Liver (tissue), 9 donors: ENCODE results near the gene GOLGA6L7. TPM values are rescaled to one million over a fixed set of nuclear protein-coding genes. Genes with fewer than 3 reads are reported as not detected.

Experiments
- DNase-seq: peaks from one replicate; pipeline ENCODE4 v3.0.0-alpha.2; 2017; ENCODE audit warnings: low spot score
- H3K27ac ChIP-seq, 2 donors: one replicate each; pipeline ENCODE4 v1.7.0; 2013; ENCODE audit warnings: inconsistent platforms in 2 of 2, low read length in 2 of 2, control low read depth in 1 of 2, low read depth in 1 of 2, mild to moderate bottlenecking in 1 of 2
- H3K27me3 ChIP-seq, 4 donors: one replicate each; pipeline versions ENCODE4 v1.6.1 to v1.7.0; 2013; ENCODE audit warnings: low read length in 3 of 4, inconsistent platforms in 1 of 4, mild to moderate bottlenecking in 1 of 4, moderate library complexity in 1 of 4; ENCODE audit not compliant: control insufficient read depth in 4 of 4, insufficient read depth in 4 of 4
- H3K36me3 ChIP-seq, 4 donors: one replicate each; pipeline versions ENCODE4 v1.6.1 to v1.7.0; 2013; ENCODE audit warnings: low read length in 3 of 4, mild to moderate bottlenecking in 3 of 4, low read depth in 1 of 4, moderate library complexity in 1 of 4; ENCODE audit not compliant: control insufficient read depth in 4 of 4, insufficient read depth in 3 of 4
- H3K4me1 ChIP-seq, 4 donors: one replicate each; pipeline versions ENCODE4 v1.6.1 to v1.7.0; 2013; ENCODE audit warnings: low read length in 3 of 4, mild to moderate bottlenecking in 3 of 4, moderate library complexity in 1 of 4; ENCODE audit not compliant: control insufficient read depth in 4 of 4, insufficient read depth in 4 of 4
- H3K4me3 ChIP-seq, 3 donors: one replicate each; pipeline versions ENCODE4 v1.6.1 to v1.7.0; 2013; ENCODE audit warnings: low read length in 3 of 3, control low read depth in 1 of 3, low read depth in 1 of 3, mild to moderate bottlenecking in 1 of 3
- H3K9ac ChIP-seq, 2 donors: one replicate each; pipeline ENCODE4 v1.7.0; 2013; ENCODE audit warnings: low read length in 2 of 2, mild to moderate bottlenecking in 2 of 2, moderate library complexity in 2 of 2, control low read depth in 1 of 2, low read depth in 1 of 2
- H3K9me3 ChIP-seq, 4 donors: one replicate each; pipeline versions ENCODE4 v1.6.1 to v1.7.0; 2013; ENCODE audit warnings: low read length in 3 of 4; ENCODE audit not compliant: control insufficient read depth in 4 of 4
- CTCF ChIP-seq: fragments of 150-350 bp; IDR thresholded peaks from 2 replicates; pipeline ENCODE4 v1.5.1; 2017; ENCODE audit warnings: improper control_type of control experiment, low read depth, low read length; ENCODE audit not compliant: missing input control
- EGR1 ChIP-seq, 2 donors: IDR thresholded peaks; 2 replicates each; pipeline ENCODE4 v1.6.1; 2016 to 2018; ENCODE audit warnings: antibody characterized with exemption in 2 of 2, low read depth in 2 of 2
- FOXA1 ChIP-seq: IDR thresholded peaks from 2 replicates; pipeline ENCODE4 v1.6.1; 2016; ENCODE audit warnings: antibody characterized with exemption
- FOXA2 ChIP-seq: IDR thresholded peaks from 2 replicates; pipeline ENCODE4 v1.6.1; 2016; ENCODE audit warnings: antibody characterized with exemption
- GABPA ChIP-seq, 2 donors: IDR thresholded peaks in 1 of 2; conservative IDR thresholded peaks in 1 of 2; 2 replicates each; pipeline ENCODE4 v1.6.1; 2016; ENCODE audit warnings: antibody characterized with exemption in 2 of 2, mild to moderate bottlenecking in 1 of 2, moderate library complexity in 1 of 2
- HNF4A ChIP-seq, 2 donors: conservative IDR thresholded peaks; 2 replicates each; pipeline ENCODE4 v1.6.1; 2016; ENCODE audit warnings: antibody characterized with exemption in 2 of 2, mild to moderate bottlenecking in 2 of 2
- HNF4G ChIP-seq: IDR thresholded peaks from 2 replicates; pipeline ENCODE4 v1.6.1; 2016; ENCODE audit warnings: antibody characterized with exemption
- JUND ChIP-seq, 2 donors: IDR thresholded peaks; 2 replicates each; pipeline ENCODE4 v1.6.1; 2016; ENCODE audit warnings: antibody characterized with exemption in 2 of 2
- NR2F2 ChIP-seq: IDR thresholded peaks from 2 replicates; pipeline ENCODE4 v1.6.1; 2016; ENCODE audit warnings: antibody characterized with exemption
- RAD21 ChIP-seq, 2 donors: IDR thresholded peaks; 2 replicates each; pipeline ENCODE4 v1.6.1; 2016; ENCODE audit warnings: antibody characterized with exemption in 2 of 2, mild to moderate bottlenecking in 2 of 2
- REST ChIP-seq: IDR thresholded peaks from 2 replicates; pipeline ENCODE4 v1.6.1; 2016; ENCODE audit warnings: antibody characterized with exemption, mild to moderate bottlenecking
- RXRA ChIP-seq, 2 donors: IDR thresholded peaks; 2 replicates each; pipeline ENCODE4 v1.6.1; 2017 to 2018; ENCODE audit warnings: antibody characterized with exemption in 2 of 2, mild to moderate bottlenecking in 1 of 2
- SP1 ChIP-seq: IDR thresholded peaks from 2 replicates; pipeline ENCODE4 v1.6.1; 2018; ENCODE audit warnings: antibody characterized with exemption, mild to moderate bottlenecking
- TAF1 ChIP-seq: conservative IDR thresholded peaks from 2 replicates; pipeline ENCODE4 v1.6.1; 2016; ENCODE audit warnings: antibody characterized with exemption, mild to moderate bottlenecking
- YY1 ChIP-seq: IDR thresholded peaks from 2 replicates; pipeline ENCODE4 v1.6.1; 2016; ENCODE audit warnings: antibody characterized with exemption, mild to moderate bottlenecking
- ZBTB33 ChIP-seq: IDR thresholded peaks from 2 replicates; pipeline ENCODE4 v1.6.1; 2016; ENCODE audit warnings: antibody characterized with exemption
- WGBS: extraction: QIAGEN DNeasy Blood & Tissue Kit; methylation state at CpG from one replicate; pipeline ENCODE4 v1.1.7; 2013; 5-methylcytosine and 5-hydroxymethylcytosine counted together
- polyA plus RNA-seq, 2 donors: library from polyadenylated mRNA; stranded (reverse) in 1 of 2; unstranded in 1 of 2; fragments of 200-250 nt in 1 of 2; fragments of >200 nt in 1 of 2; fragmentation: Nextera tagmentation in 1 of 2; extraction: Ambion mirVana in 1 of 2; gene quantifications; one replicate each; pipeline versions ENCODE4 v1.2.1 to v1.2.3, GENCODE V29; 2013 to 2015
- total RNA-seq, 2 donors: library from RNA; depleted of rRNA; stranded (reverse); fragments of >200 nt; gene quantifications; one replicate each; pipeline ENCODE4 v1.2.3, GENCODE V29; 2014
- TF ChIP-seq, protein P1 (sequence below): IDR thresholded peaks from 2 replicates; pipeline ENCODE4 v1.6.1; 2016; ENCODE audit warnings: antibody characterized with exemption
- TF ChIP-seq, protein P2 (sequence below): IDR thresholded peaks from 2 replicates; pipeline ENCODE4 v1.6.1; 2016; ENCODE audit warnings: antibody characterized with exemption
- donor health status: healthy.
- donor health status: healthy.
- donor health status: healthy.
- donor health status: healthy.
- donor health status: healthy.

The GOLGA6L7 gene
- total and polyA plus RNA-seq, 4 donors: not detected

DNA sequence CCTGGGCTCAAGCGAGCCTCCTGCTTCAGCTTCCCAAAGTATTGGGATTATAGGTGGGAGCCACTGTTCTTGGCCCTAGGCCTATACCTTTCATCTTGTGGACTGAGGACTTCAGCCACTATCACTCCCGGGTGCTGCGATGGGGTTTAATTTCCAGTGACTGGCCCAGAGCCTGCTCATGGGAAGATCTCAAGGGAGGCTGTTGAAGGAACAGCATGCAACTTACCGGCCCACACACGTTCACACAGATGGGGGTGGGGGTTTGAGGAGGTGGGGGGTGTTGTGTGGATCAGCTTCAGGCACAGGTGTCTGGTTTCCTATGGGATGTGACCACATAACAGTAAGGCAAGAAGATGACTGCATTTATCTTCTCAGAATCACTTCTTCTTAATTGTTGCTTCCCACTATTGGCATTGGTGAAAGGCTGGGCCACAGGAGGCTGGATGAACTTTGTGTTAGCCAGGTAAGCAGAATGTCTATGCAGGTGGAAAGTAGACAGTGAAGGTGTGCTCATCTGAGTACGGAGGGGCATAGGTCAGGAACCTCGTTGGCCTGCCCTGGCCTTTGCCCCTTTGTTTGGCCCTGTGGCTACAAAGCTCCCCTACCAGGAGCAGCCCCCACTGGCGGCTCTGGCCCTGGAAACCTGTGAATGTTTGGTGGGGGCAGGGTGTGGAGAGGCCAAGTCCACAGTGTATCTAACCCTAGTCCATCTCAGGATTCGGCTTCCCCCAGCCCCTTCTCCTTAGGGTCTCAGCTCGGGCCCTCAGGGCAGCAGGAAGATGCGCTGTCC is 35.9 kb upstream of the GOLGA6L7 start:
- Histone ChIP-seq H3K27ac (no peak overlapping the region), H3K36me3 (no peaks in the 10 kb centered on the region), H3K4me3 (no peak overlapping the region), H3K4me1 (peaks cover 2 to 8% (median 4%) of the 10 kb centered on the region in 4 donors), H3K9ac (no peak overlapping the region), H3K27me3 (peaks cover 0 to 9% (median 0%) of the 10 kb centered on the region in 4 donors), H3K9me3 (no peaks in the 10 kb centered on the region)
- no peak for DNase-seq
- 81% methylated on average over 11 of the region's 11 CpGs for WGBS
- TF ChIP-seq ZBTB33 (no peak), REST (no peak), CTCF (no peak), EGR1 (IDR thresholded peaks at IDR 0.05; ENCODE audit: low read depth in 2 of 2) (no peak), TAF1 (no peak), HNF4A (conservative IDR thresholded peaks at IDR 0.05) (no peak), FOXA1 (no peak), GABPA (IDR thresholded peaks at IDR 0.05 in 1 of 2, conservative IDR thresholded peaks at IDR 0.05 in 1 of 2) (no peak), SP1 (no peak), JUND (IDR thresholded peaks at IDR 0.05) (no peak), YY1 (no peak), NR2F2 (no peak), HNF4G (no peak), FOXA2 (no peak), RAD21 (IDR thresholded peaks at IDR 0.05) (no peak), RXRA (IDR thresholded peaks at IDR 0.05) (no peak)
- TF ChIP-seq, protein P1, sequence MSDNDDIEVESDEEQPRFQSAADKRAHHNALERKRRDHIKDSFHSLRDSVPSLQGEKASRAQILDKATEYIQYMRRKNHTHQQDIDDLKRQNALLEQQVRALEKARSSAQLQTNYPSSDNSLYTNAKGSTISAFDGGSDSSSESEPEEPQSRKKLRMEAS: no peak
- TF ChIP-seq, protein P2, sequence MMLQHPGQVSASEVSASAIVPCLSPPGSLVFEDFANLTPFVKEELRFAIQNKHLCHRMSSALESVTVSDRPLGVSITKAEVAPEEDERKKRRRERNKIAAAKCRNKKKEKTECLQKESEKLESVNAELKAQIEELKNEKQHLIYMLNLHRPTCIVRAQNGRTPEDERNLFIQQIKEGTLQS: no peak
